Hepatocyte (in vitro differentiated cells): Measurements from ENCODE around the gene IP6K3.

Experiments
- CTCF ChIP-seq: fragments of 200-600 bp; sonication (generic); IDR thresholded peaks from 2 replicates; pipeline ENCODE4 v1.5.1; 2016; ENCODE audit warnings: antibody characterized with exemption, mild to moderate bottlenecking; ENCODE audit not compliant: poor library complexity
- EZH2 ChIP-seq: fragments of 200-600 bp; sonication (generic); IDR thresholded peaks from 2 replicates; pipeline ENCODE4 v1.6.1; 2016; ENCODE audit warnings: antibody characterized with exemption, mild to moderate bottlenecking, borderline replicate concordance

GRCh38 chr6:33774774-33775173, 28.1 kb upstream of the IP6K3 start:
- no peak for TF ChIP-seq CTCF
- no peak for TF ChIP-seq EZH2
